Activated CD4-positive, alpha-beta T cell treated with anti-CD3 and anti-CD28 coated beads, Interleukin-2, amount 10 ng/mL, durations not matched to agents 24 days and 14 days (primary cell): ENCODE results near the gene GPR75. TPM values are rescaled to one million over a fixed set of nuclear protein-coding genes. Genes with fewer than 3 reads are reported as not detected.
A peak's percentile ranks its signal among the peaks of the same experiment; 100 is the strongest.

ENCODE experiments used
- DNase-seq: peaks from one replicate; pipeline ENCODE4 v3.0.0; 2022
- H3K27ac Mint-ChIP-seq: one replicate; pipeline ENCODE4 v1.8.0; 2022; ENCODE audit warnings: mild to moderate bottlenecking, mixed read lengths
- H3K27me3 Mint-ChIP-seq: one replicate; pipeline ENCODE4 v1.8.0; 2022; ENCODE audit warnings: mixed read lengths
- H3K36me3 Mint-ChIP-seq: one replicate; pipeline ENCODE4 v1.8.0; 2022; ENCODE audit warnings: low read depth, mild to moderate bottlenecking, mixed read lengths
- H3K4me1 Mint-ChIP-seq: one replicate; pipeline ENCODE4 v1.8.0; 2021; ENCODE audit warnings: mixed read lengths
- H3K4me3 Mint-ChIP-seq: one replicate; pipeline ENCODE4 v1.8.0; 2022; ENCODE audit warnings: mild to moderate bottlenecking, moderate library complexity, mixed read lengths
- H3K9me3 Mint-ChIP-seq: one replicate; pipeline ENCODE4 v1.8.0; 2021; ENCODE audit warnings: mixed read lengths
- intact Hi-C: fragments of 100-400 bp; cut with micrococcal nuclease; formaldehyde crosslinking; loops from one replicate; pipeline ENCODE4 v1.15.1; 2023
- total RNA-seq: library from RNA; stranded (reverse); gene quantifications from 2 replicates; pipeline ENCODE4 v1.2.3, GENCODE V29; 2022

The GPR75 gene
- 2.5 and 3.1 TPM in 2 replicates for total RNA-seq

DNA sequence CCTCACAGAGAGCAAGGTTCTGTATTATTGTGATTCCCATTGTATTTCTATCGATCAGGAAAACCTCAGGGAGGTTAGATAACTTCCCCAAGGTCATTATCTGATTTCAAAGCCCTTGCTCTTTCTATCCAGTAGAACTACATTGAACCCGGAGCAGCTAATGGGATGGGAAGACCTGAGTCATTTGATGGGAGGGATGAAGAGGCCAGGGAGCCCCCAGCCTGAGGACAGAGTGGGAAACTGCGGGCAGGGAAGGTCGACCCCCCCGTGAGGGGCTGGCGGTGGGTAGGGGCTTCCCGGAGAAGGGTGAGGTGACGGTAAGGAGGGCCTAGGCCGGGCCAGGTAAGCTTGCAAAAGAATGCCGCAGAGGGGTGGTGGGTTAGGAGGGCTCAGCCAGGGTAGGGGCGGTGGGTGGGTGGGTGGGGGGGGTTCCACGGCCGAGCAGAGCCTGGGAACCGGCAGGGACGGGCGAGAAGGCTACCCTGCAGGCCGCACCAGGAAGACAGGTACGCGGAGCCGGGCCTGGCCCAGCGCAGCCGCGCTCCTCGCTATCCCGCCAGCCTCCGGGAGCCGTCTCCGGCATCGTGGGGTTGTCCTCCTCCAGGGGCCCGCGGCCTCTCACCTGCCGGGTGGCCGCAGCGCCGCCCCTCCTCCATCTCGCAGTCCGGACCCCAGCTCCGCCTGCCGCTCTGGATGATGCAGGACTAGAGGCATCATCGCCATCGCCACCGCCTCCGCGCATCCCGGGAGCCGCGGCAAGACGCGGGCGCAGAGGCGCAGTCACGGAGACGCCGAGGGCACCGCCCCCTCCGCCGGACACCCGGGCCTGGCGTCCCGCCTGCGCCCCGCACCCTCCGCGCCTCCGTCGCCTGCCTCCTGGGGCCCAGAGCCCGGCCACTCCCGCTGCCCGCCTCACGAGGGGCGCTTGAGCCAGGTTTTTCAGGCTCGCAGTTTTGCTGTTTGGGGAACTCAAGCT is at the start of gene GPR75:
TSS of gene GPR75 (minus strand) at position 762 of the 976 bp plus-strand sequence. CDS start 5,211 bp downstream, outside the sequence.
- Mint-ChIP-seq H3K27me3 (no peaks in the 10 kb centered on the region), H3K4me1 (no peaks in the 10 kb centered on the region), H3K27ac (no peak within 1 kb of the TSS), H3K9me3 (no peaks in the 10 kb centered on the region), H3K4me3 (no peak within 1 kb of the TSS), H3K36me3 (peaks cover 13% of the 10 kb centered on the region)
- intact Hi-C loops, result no loop called here
- no peak for DNase-seq

DNA sequence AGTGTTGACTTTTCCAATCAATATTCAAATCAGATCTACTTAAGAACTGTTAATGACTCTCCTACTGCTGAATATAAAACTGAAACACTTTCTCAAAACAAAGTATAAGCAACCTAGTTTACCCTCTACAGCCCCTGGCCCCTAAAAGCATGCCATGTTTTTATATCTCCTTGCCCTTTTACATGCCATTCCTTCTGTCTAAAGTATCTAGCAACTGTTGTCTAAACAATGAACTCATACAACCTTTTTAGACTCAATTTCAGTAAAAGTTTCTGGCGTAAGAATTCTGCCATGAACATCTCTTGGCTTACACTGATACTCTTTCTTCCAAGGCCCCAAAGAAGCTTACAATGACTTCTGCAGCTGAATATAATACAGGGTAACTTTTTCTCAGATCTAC is 47.8 kb upstream of the GPR75 start:
- intact Hi-C loops, result no loop called here
- H3K4me3 Mint-ChIP-seq, result no peak overlapping the region
- H3K9me3 Mint-ChIP-seq, result no peaks in the 10 kb centered on the region
- H3K27me3 Mint-ChIP-seq, result no peaks in the 10 kb centered on the region
- no peak for DNase-seq
- no peaks in the 10 kb centered on the region for H3K4me1 Mint-ChIP-seq
- H3K36me3 Mint-ChIP-seq, result peaks cover 39% of the 10 kb centered on the region
- no peak overlapping the region for H3K27ac Mint-ChIP-seq

DNA sequence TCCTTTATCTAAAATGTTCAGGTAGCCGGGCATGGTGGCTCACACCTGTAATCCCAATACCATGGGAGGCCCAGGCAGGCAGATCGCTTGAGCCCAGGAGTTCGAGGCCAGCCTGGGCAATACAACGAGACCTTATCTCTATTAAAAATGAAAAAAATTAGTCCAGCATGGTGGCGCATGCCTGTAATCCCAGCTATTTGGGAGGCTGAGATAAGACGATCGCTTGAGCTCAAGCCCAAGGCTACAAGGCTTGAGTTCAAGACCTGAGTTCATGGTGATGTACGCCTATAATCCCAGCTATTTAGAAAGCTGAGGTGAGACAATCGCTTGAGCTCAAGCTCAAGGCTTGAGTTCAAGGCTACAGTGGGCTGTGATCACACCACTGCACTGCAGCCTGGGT is 45.6 kb upstream of the GPR75 start:
- Mint-ChIP-seq H3K4me1 (no peaks in the 10 kb centered on the region), H3K27ac (no peak overlapping the region), H3K36me3 (peaks cover 45% of the 10 kb centered on the region), H3K4me3 (no peak overlapping the region), H3K9me3 (no peaks in the 10 kb centered on the region), H3K27me3 (no peaks in the 10 kb centered on the region)
- no peak for DNase-seq
- intact Hi-C loops, result no loop called here

DNA sequence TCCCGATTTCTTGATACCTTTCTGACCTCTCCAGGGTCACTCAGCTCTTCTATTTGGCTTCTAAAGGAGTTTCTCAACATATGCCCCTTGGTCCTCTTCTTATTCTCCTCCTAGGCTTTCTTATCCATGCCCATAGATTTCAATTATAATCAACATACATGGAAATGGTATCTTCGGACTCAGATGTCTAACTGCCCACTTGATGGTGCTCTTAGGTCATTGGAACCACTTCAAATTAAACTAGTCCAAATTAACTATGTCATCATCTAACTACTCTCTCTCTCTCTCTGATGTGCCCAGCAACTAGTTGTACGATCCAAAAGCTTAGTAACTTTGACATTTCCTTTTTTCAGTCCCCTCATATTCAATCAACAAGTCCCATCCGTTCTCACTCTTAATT is 43.2 kb upstream of the GPR75 start:
- intact Hi-C loops, result no loop called here

DNA sequence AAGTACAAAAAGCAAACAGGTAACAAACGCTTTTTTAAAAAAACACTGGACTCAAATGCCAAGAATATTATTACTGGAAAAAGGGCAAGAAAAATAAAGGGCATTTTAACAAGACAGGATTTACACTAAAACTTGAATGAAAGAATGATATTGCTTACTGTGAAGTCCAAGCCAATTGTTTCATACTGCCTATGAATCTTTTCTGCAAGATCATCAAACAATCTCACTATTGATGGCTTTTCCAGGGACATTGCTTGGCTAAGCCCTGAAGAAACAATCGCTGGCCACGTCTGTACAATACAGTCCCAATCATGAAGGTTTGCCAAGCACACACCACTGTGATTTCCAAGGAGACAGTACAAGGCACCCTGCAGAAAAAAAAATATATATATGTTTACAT is 41.4 kb upstream of the GPR75 start:
- H3K27ac Mint-ChIP-seq, result no peak overlapping the region
- no peaks in the 10 kb centered on the region for H3K4me1 Mint-ChIP-seq
- H3K36me3 Mint-ChIP-seq, result peaks cover 43% of the 10 kb centered on the region
- H3K9me3 Mint-ChIP-seq, result no peaks in the 10 kb centered on the region
- intact Hi-C loops, result no loop called here
- no peaks in the 10 kb centered on the region for H3K27me3 Mint-ChIP-seq
- no peak overlapping the region for H3K4me3 Mint-ChIP-seq
- DNase-seq, result no peak

More for the DNA sequence above, 43.2 kb upstream of the GPR75 start:
- Mint-ChIP-seq H3K4me3 (no peak overlapping the region), H3K27ac (no peak overlapping the region), H3K36me3 (peaks cover 45% of the 10 kb centered on the region), H3K9me3 (no peaks in the 10 kb centered on the region), H3K27me3 (no peaks in the 10 kb centered on the region), H3K4me1 (no peaks in the 10 kb centered on the region)
- DNase-seq, result no peak

DNA sequence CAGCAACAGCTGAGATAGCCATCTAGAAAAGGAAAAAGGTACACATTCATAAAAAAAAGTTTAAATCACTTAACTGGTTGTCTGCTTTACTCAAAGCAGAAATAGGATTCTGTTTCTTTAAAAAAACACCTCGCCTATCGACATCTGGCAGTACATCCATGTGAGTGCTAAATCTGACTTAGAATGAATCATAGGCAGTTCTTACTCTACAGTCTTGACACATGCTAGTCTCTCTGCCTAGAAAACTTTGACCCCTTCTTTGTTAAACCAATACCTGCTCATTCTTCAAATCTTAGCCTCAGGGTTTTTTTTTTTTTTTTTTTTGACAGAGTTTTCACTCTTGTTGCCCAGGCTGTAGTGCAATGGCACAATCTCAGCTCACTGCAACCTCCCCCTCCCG is 37.1 kb upstream of the GPR75 start:
- Mint-ChIP-seq H3K27ac (no peak overlapping the region), H3K36me3 (peaks cover 52% of the 10 kb centered on the region), H3K4me1 (no peaks in the 10 kb centered on the region), H3K4me3 (no peak overlapping the region), H3K27me3 (no peaks in the 10 kb centered on the region), H3K9me3 (no peaks in the 10 kb centered on the region)
- intact Hi-C loops, result no loop called here
- DNase-seq, result no peak

DNA sequence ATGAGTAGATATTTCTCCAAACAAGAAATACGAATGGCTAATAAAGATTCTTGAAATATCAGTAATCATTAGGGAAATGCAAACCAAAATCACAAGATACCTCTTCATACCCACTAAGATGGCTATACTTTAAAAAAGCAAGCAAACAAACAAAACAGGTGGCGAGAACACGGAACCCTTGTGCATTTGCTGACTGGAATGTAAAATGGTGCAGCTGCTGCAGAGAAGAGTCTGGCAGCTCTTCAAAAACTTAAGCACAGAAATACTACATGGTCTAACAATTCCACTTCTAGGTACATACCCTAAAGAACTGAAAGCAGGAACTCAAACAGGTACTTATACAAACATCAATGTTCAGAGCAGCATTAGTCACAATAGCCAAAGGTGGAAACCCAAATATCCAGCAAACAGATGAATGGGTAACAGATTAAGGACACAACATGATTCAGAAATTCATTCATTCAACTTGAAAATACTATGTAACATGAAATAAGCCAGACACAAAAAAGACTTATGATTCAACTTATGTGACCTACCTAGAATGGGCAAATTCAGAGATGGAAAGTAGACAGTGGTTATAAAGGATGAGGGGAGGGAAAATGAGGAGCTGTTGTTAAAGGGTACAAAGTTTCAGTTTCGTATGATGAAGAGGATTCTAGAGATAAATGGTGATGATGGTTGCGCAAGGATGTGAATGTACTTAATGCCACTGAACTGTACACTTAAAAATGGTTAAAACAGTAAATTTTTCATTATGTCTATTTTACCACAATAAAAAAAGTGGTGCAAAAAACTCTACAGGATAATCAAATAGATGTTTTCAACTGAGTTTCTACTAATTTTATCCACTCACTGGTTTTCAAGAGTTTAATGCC is 26.9 kb upstream of the GPR75 start:
- no peak overlapping the region for H3K4me3 Mint-ChIP-seq
- H3K4me1 Mint-ChIP-seq, result peaks cover 17% of the 10 kb centered on the region
- H3K9me3 Mint-ChIP-seq, result no peaks in the 10 kb centered on the region
- intact Hi-C loops, result loop anchor here (5.0 kb wide), 1 partner anchor 86 kb away; the partner anchor contains the start of gene PSME4
- peaks cover 69% of the 10 kb centered on the region for H3K36me3 Mint-ChIP-seq
- no peak for DNase-seq
- H3K27me3 Mint-ChIP-seq, result no peaks in the 10 kb centered on the region
- peak overlapping the region; percentile 12 for H3K27ac Mint-ChIP-seq

DNA sequence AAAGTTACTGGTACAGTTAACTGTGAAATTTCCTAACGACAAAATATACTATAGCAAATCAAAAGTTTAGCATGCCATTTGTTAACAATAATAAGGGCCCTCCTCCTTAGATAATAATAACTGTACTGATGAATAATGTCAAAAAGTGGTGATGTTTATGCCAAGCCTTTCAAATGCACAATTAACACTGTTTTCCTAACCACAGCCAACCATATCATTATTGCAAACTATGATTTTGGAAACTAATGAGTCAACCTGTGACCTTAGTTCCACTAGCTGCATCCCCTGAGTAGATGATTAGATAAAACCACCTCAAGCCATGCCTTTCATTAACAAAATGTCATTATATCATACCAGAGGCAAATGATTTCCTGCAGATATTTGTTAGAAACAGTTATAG is 25.1 kb upstream of the GPR75 start:
- H3K4me3 Mint-ChIP-seq, result no peak overlapping the region
- H3K27me3 Mint-ChIP-seq, result no peaks in the 10 kb centered on the region
- intact Hi-C loops, result loop anchor here (5.0 kb wide), 1 partner anchor 87 kb away; the partner anchor contains the start of gene PSME4
- no peaks in the 10 kb centered on the region for H3K9me3 Mint-ChIP-seq
- no peak for DNase-seq
- H3K27ac Mint-ChIP-seq, result no peak overlapping the region
- H3K36me3 Mint-ChIP-seq, result peaks cover 67% of the 10 kb centered on the region
- H3K4me1 Mint-ChIP-seq, result peaks cover 17% of the 10 kb centered on the region

DNA sequence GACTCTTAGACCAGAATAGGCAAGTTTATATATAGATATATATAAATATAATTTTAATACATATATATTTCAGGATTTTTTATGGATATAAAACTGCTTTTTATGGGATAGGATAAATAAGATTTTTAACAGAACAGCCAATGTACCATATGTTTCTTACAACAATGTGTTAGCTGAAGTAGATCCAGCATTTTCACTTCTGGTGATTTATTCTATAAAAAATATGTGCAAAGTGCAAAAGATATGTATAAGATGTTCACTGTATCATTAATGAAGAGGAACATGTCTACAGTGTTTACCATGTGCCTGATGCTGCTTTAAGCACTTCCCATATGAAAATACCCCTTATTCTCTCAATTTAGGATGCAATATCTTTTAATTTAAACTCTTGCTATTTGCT is 22.2 kb upstream of the GPR75 start:
- H3K27me3 Mint-ChIP-seq, result no peaks in the 10 kb centered on the region
- intact Hi-C loops, result no loop called here
- H3K27ac Mint-ChIP-seq, result no peak overlapping the region
- no peaks in the 10 kb centered on the region for H3K9me3 Mint-ChIP-seq
- H3K36me3 Mint-ChIP-seq, result peaks cover 58% of the 10 kb centered on the region
- peaks cover 17% of the 10 kb centered on the region for H3K4me1 Mint-ChIP-seq
- DNase-seq, result no peak
- H3K4me3 Mint-ChIP-seq, result no peak overlapping the region

DNA sequence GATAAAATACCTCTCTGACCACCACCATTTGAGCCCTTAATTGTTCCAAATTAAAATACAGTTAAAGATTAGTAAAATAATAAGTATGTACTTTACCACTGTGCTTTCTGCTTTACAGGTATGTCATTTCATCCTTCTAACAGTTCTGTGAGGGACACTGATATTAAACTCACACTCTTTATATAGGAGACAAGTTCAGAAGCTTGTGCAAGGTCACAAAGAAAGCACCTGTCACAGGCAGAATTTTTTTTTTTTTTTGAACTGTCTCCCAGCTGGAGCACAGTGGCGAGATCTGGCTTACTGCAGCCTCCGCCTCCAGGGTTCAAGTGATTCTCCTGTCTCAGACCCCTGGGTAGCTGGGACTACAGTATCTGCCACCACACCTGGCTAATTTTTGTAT is 21.6 kb upstream of the GPR75 start:
- H3K27me3 Mint-ChIP-seq, result no peaks in the 10 kb centered on the region
- H3K4me1 Mint-ChIP-seq, result peaks cover 13% of the 10 kb centered on the region
- peaks cover 52% of the 10 kb centered on the region for H3K36me3 Mint-ChIP-seq
- H3K9me3 Mint-ChIP-seq, result no peaks in the 10 kb centered on the region
- no peak overlapping the region for H3K4me3 Mint-ChIP-seq
- H3K27ac Mint-ChIP-seq, result no peak overlapping the region
- DNase-seq, result no peak
- intact Hi-C loops, result no loop called here

DNA sequence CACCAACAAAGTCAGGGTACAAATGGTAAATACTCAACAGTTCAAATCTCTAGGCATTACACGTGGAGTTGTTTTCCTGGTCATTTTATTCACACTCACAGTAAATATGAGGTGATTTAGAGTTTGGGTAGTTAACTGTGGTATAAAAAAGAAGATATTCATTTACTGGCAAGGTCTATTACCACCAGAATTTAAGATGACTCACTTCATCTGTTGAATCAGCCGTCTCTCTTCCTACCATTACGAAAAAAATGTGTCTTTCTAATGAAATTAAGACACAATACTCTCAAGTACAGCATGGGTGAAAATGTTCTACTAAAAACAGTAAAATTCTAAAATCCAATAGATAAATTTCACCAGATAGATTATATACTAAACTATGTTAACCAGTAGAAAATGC is 21.0 kb upstream of the GPR75 start:
- intact Hi-C loops, result no loop called here
- no peak for DNase-seq
- peaks cover 12% of the 10 kb centered on the region for H3K4me1 Mint-ChIP-seq

DNA sequence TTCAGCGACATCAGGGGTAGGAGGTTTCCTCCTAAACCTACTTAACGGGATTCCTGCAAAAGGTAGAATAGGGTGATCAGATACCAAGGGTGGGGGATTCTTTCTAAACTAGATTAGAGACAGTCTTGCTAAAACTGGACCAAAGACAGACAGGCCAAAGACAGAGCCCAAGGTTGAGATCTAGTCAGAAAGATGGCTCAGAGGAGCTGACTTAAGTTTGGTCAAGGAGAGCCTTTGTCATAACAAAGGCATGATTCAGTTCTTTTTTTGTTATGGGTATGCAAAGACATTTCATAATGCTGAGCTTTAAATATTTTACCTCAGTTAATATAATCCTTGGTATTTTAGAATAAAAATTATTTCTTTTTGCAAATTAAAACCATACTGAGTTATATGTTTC is 17.8 kb upstream of the GPR75 start:
- no peaks in the 10 kb centered on the region for H3K27me3 Mint-ChIP-seq
- H3K36me3 Mint-ChIP-seq, result peaks cover 40% of the 10 kb centered on the region
- no peak overlapping the region for H3K27ac Mint-ChIP-seq
- no peaks in the 10 kb centered on the region for H3K9me3 Mint-ChIP-seq
- no peak overlapping the region for H3K4me3 Mint-ChIP-seq
- intact Hi-C loops, result no loop called here
- no peak for DNase-seq
- H3K4me1 Mint-ChIP-seq, result no peaks in the 10 kb centered on the region

More for the DNA sequence above, 21.0 kb upstream of the GPR75 start:
- no peaks in the 10 kb centered on the region for H3K9me3 Mint-ChIP-seq
- no peaks in the 10 kb centered on the region for H3K27me3 Mint-ChIP-seq
- no peak overlapping the region for H3K27ac Mint-ChIP-seq
- H3K4me3 Mint-ChIP-seq, result no peak overlapping the region
- peaks cover 49% of the 10 kb centered on the region for H3K36me3 Mint-ChIP-seq

DNA sequence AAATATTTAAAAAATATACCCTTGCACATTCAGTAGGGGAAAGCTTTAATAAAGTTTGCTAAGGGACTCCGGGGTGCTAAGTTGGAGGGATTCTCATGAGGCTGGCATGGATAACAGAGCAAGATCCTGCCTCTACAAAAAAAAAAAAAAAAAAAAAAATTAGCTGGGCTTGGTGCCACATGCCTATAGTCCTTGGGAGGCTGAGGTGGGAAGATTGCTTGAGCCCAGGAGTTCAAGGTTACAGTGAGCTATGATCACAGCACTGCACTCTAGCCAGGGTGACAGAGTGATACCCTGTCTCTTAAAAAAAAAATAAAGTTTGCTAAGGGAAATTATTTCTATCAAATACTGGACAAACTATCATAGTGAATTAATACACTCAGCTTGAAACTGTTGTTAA is 17.3 kb upstream of the GPR75 start:
- no peaks in the 10 kb centered on the region for H3K9me3 Mint-ChIP-seq

More for the DNA sequence above, 17.3 kb upstream of the GPR75 start:
- Mint-ChIP-seq H3K36me3 (peaks cover 37% of the 10 kb centered on the region), H3K4me3 (no peak overlapping the region), H3K27me3 (no peaks in the 10 kb centered on the region), H3K27ac (no peak overlapping the region), H3K4me1 (no peaks in the 10 kb centered on the region)
- no peak for DNase-seq
- intact Hi-C loops, result no loop called here
